Thoracic aorta (tissue), 2 donors: ENCODE data around the gene UBR2. TPM values are rescaled to one million over a fixed set of nuclear protein-coding genes. Genes with fewer than 3 reads are reported as not detected.

Experiments used
- ATAC-seq: fragments of 150-250 bp; one replicate; pipeline ENCODE4 v1.8.0; 2017; ENCODE audit warnings: low read depth; ENCODE audit not compliant: insufficient number of reproducible peaks, low FRiP score
- DNase-seq: peaks from one replicate; pipeline ENCODE4 v3.0.0-alpha.2; 2020; ENCODE audit warnings: low spot score
- H3K27ac ChIP-seq, 2 donors: fragments of 200-600 bp; sonication (generic); 1 replicate in 1 of 2; 2 replicates in 1 of 2; pipeline ENCODE4 v1.5.1; 2016; ENCODE audit warnings: mild to moderate bottlenecking in 2 of 2, moderate library complexity in 2 of 2
- H3K27me3 ChIP-seq: fragments of 200-600 bp; sonication (generic); replicated peaks from 2 replicates; pipeline ENCODE4 v1.6.0; 2016; ENCODE audit warnings: mild to moderate bottlenecking; ENCODE audit not compliant: insufficient read depth
- H3K36me3 ChIP-seq: fragments of 200-600 bp; sonication (generic); one replicate; pipeline ENCODE4 v1.5.1; 2016
- H3K4me1 ChIP-seq, 2 donors: fragments of 200-600 bp; sonication (generic); 1 replicate in 1 of 2; 2 replicates in 1 of 2; pipeline versions ENCODE4 v1.5.1 to v1.6.0; 2016; ENCODE audit warnings: low read depth in 2 of 2, mild to moderate bottlenecking in 1 of 2; ENCODE audit not compliant: control insufficient read depth in 1 of 2
- H3K4me3 ChIP-seq: fragments of 200-600 bp; sonication (generic); 2 replicates; pipeline ENCODE4 v1.5.1; 2016; ENCODE audit warnings: mild to moderate bottlenecking
- H3K9me3 ChIP-seq: fragments of 200-600 bp; sonication (generic); 2 replicates; pipeline ENCODE4 v1.5.1; 2016
- CTCF ChIP-seq: fragments of 200-600 bp; sonication (generic); IDR thresholded peaks from one replicate; pipeline ENCODE4 v1.5.1; 2019; ENCODE audit warnings: antibody characterized with exemption
- total RNA-seq, 2 donors: library from RNA; depleted of rRNA; stranded (reverse); fragments of >200 nt; gene quantifications; one replicate each; pipeline versions ENCODE4 v1.1.0 to v1.2.3, GENCODE V29; 2016

The UBR2 gene
- total RNA-seq, 2 donors from 2014 or later: 25.9 to 38.7 TPM

GRCh38 chr6:42610416-42610815 lies 46.6 kb downstream of the UBR2 start:
- Histone ChIP-seq H3K27me3 (no peaks in the 10 kb centered on the region), H3K4me1 (peaks cover 0 to 7% of the 10 kb centered on the region in 2 donors), H3K27ac (no peak overlapping the region), H3K36me3 (peaks cover 16% of the 10 kb centered on the region), H3K4me3 (no peak overlapping the region), H3K9me3 (no peaks in the 10 kb centered on the region)
- DNase-seq (no peak), ATAC-seq (no peak)
- no peak for TF ChIP-seq CTCF

GRCh38 chr6:42615518-42615917 lies 51.7 kb downstream of the UBR2 start:
- DNase-seq (no peak), ATAC-seq (no peak)
- H3K27ac ChIP-seq: no peak overlapping the region
- H3K27me3 ChIP-seq: no peaks in the 10 kb centered on the region
- no peaks in the 10 kb centered on the region for H3K9me3 ChIP-seq
- peaks cover 28% of the 10 kb centered on the region for H3K36me3 ChIP-seq
- peaks cover 0 to 12% of the 10 kb centered on the region in 2 donors for H3K4me1 ChIP-seq
- no peak for TF ChIP-seq CTCF
- no peak overlapping the region for H3K4me3 ChIP-seq

- Histone ChIP-seq H3K4me1 (peaks cover 0 to 12% of the 10 kb centered on the region in 2 donors), H3K36me3 (peaks cover 36% of the 10 kb centered on the region), H3K9me3 (no peaks in the 10 kb centered on the region), H3K27ac (no peak overlapping the region), H3K27me3 (no peaks in the 10 kb centered on the region), H3K4me3 (no peak overlapping the region)
- DNase-seq (no peak), ATAC-seq (no peak)
- TF ChIP-seq CTCF: no peak
Measured at GRCh38 chr6:42616716-42617115, 52.9 kb downstream of the UBR2 start.

GRCh38 chr6:42618105-42618504 lies 54.3 kb downstream of the UBR2 start:
- peaks cover 29% of the 10 kb centered on the region for H3K36me3 ChIP-seq
- TF ChIP-seq CTCF: no peak

GRCh38 chr6:42618686-42619085 lies 54.9 kb downstream of the UBR2 start:
- ATAC-seq: no peak
- Histone ChIP-seq H3K36me3 (peaks cover 29% of the 10 kb centered on the region), H3K9me3 (no peaks in the 10 kb centered on the region), H3K4me1 (peaks cover 0 to 5% of the 10 kb centered on the region in 2 donors), H3K27ac (no peak overlapping the region), H3K4me3 (no peak overlapping the region), H3K27me3 (no peaks in the 10 kb centered on the region)
- no peak for DNase-seq
- no peak for TF ChIP-seq CTCF

More at GRCh38 chr6:42618105-42618504, 54.3 kb downstream of the UBR2 start:
- Histone ChIP-seq H3K9me3 (no peaks in the 10 kb centered on the region), H3K4me1 (peaks cover 0 to 5% of the 10 kb centered on the region in 2 donors), H3K27ac (no peak overlapping the region), H3K4me3 (no peak overlapping the region), H3K27me3 (no peaks in the 10 kb centered on the region)
- DNase-seq (no peak), ATAC-seq (no peak)
